HG03439 (cell line): Measurements from ENCODE around the gene MAML2.
A peak's percentile ranks its signal among the peaks of the same experiment; 100 is the strongest.
"Not testable (repeated sequence)": the region's sequence is repeated elsewhere in the genome, so short reads cannot be mapped to it uniquely, and the experiment has no call there.

Experiments used
- ATAC-seq: cut with Tn5 transposase; IDR thresholded peaks from one replicate; pipeline ENCODE4 v1.9.1; 2021; ENCODE audit warnings: mild to moderate bottlenecking, moderate library complexity; ENCODE audit not compliant: unreplicated experiment

MAML2 gene

DNA sequence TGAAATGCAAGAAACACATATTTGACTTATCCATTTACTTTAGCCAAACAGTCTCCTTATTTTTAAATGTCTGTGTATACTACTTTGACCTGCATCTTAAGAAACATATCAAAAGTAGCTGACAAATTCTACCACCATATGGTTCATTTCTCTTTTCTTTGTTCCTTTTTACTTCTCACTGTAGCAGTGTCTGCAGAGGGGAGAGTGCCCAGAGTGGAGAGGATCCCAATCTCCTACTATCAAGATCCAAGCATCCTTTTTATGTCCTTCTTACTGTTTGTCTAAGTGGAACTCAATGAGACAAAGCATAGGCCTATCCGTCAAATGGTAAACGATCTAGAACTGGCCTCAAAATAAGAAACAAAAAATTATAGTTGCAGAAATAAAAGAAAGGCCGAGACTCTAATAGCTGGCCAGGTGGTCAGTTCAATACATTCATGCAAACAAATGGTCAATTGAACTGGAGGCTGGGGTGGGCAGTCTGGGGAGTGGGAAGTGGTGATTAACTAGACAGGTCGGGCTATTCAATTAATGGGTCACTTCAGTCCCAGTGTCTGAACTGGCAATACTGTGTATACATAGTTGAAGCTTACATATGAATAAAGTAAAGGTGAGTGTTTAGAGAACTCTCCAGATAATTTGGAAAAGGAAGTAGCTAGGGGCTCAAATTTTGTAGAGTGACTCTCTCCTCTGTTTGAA lies 149.1 kb downstream of the MAML2 start:
- no peak for ATAC-seq

DNA sequence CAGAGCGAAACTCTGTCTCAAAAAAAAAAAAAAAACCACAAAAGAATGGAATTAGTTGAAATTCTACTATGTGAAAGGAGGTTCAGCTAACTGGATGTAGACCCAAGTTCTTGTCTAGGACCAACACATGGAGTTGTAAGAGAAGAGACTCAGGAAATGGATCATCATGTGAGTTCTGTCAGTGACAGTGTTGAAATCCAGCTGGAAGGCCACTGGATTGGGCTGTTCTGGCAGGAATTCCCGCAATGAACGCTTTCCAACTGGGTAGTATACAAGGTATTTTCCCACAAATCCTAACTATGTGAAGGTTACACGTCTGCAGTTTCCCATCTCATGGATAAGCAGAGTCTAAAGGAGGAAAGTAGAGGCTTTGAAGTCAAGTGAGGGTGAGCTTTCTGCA lies 151.2 kb downstream of the MAML2 start:
- no peak for ATAC-seq

DNA sequence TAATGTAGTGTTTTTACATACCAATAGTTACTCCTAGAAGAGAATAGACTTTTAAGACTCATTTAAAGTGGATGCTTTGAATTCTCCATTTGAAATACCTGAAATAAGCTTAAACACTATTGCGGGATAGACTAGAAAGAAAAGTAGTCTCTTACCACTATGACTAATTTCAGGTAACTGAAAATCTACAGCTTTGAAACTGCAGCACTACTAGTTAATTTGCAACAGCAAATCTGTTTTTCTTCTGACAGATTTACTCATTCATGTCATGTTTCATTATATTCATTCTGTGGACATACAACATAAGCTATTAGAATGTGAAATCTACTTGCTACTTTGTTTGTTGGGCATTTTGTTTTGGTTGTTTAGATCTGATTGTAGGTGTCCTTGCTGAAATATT lies 153.6 kb downstream of the MAML2 start:
- peak; percentile 43 for ATAC-seq

DNA sequence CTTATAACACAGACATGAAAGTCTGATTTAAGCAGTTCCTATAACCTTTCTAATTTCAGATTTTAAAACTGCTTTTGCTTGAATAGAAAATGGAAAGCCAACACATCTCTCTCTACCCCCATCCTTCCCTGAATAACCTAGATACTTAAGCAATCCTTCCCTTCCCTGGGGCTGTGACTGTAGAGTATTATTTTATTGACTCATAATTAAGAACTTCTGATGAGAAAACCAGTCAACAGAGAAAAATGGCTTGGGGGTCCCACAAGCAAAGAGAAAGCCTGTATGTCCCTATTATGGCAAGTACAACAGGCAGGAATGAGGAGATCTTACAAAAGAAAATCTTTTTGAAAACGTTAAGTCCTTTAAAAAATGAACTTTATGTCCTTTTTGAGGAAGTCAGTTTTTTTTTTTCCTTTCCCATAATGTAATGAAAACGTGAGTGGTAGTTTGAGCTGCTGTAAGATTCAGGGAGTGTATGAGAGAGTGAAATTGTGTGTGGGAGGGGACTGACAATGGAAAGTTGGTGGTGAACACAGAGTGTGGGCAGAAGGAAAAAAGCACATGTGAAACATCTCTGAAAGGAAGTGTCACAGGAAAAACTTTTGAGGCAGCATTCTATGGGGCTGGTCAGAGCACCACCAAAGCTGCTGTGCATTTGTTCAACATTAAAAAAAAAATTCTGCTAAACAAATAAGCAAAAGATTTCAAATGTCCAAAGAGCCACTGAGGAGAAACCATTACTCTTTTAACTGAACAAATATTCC lies 154.6 kb downstream of the MAML2 start:
- peak; percentile 53 for ATAC-seq

DNA sequence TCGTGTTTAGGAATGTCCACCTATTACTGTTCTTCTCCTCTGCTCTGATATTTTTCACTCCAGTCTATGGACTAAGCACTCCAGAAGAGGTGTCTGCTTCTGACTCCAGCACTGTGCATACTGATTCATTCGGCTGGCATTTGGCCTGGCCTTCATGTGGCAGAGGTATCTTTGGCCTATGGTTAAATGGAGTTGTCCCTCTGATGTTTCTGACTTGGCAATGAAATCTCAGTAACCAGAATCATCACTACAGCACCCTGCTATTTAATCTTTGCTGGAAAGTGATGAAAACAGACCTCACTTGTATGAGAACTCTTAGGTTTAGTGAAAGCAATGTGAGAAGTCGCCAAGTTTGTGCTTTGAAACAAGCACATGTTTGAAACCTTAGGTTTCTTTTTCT lies 155.2 kb downstream of the MAML2 start:
- no peak for ATAC-seq

DNA sequence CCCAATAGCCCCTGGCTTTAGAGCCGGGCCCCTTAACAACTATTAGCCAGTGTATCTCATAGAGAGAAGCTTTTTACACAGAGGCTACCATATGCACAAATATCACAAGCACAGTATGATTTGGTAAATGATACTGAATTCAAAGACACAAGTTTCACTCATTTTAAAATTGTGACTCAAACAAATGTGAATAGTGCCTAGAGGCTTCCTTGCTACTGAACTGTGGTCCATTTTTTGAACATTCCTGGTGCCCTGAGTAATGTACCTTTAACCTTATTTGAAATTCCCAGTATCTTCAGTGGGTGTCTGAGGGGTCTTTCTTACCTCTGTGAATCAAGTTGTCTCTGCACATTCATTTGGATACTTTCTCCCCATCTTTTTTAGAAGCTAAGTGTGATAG lies 156.2 kb downstream of the MAML2 start:
- no peak for ATAC-seq

DNA sequence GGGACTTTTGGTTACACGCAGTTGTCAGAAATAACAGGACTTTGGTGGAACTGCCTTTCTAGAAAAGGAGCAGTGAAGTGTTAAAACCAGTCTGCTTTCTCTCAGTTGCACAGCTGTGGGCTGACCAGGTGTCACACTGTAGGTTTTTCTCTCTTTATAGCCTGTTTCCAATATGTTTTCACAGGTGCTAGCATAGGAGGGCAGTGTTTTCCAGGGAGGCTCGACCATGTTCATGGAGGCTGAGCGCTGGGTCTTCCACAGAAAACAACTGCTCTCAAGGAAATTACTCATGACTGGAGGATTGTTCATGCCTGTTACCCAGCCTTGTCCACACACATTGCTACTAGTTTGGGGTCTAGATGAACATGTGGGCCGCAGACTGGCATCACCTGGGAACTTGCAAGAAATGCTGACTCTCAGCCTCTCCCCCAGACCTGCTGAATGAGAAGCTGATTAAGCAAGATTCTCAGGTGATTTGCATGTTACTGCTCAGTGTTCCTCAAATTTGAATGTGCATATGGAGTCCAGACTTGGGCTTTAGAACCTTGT lies 157.7 kb downstream of the MAML2 start:
- ATAC-seq: peak; percentile 66

DNA sequence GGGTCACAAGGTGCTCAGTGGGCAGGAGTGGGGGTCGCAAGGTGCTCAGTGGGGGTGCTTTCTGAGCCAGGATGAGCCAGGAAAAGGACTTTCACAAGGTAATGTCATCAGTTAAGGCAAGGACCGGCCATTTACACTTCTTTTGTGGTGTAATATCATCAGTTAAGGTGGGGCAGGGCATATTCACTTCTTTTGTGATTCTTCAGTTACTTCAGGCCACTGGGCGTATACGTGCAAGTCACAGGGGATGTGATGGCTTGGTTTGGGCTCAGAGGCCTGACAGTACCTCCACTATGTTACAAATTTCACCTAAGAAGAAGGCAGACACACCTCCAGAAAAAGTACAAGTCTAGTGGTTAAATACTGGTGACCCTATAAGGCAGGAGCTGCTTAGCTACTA lies 162.1 kb downstream of the MAML2 start:
- not testable (repeated sequence) for ATAC-seq

DNA sequence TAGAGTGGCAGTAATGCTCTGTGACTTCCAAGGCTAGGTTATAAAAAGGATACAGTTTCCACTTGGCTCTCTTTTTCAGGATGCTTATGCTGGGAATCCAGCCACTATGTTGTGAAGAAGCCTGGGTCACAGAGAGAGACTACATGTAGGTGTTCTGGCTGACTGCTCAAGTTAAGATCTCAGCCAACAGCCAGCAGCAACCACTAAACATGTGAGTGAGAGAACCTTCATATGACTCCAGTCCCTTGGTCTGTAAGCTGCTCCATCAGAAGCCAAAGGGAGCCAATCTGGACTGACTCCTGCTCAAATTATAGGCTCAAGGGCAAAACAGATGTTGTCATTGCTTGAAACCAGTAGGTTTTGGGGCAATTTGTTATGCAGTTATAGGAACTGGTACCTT lies 162.7 kb downstream of the MAML2 start:
- ATAC-seq: no peak

DNA sequence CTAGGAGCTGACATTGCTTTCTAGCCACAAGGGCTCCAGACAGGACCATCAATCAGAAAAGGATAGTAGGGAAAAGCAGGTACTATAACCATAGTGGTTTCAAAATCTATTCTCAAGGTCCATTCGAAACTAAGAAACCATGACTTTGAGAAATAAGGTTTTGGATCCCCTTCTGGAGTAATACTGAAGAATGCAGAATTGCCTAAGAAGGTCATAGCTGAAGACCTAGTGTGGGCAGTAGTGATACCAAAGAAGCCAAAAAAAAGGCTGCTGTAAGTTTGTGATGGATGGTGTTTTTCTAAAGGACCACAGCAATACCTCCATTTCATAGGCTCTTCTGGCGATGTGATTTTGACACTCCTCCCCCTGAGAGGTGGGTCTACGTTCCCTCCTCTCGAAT lies 163.1 kb downstream of the MAML2 start:
- ATAC-seq: no peak

DNA sequence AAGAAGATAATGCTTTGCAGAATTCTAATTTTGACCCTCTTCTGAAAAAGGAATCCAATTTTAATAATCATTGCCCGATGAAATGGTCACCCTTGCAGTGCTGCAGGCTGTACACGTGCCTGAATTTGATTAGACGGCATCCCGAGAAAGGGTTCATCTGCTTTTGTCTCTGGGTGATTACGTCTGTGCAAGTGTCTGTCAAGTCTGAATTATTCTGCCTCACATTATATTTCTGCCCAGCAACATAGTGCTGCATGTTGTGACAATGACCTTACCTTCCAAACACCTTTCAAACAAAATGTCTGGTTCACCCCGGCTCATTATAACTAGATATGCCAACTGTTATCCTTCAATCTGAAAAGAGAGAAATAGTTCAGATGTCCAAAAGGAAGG lies 164.1 kb downstream of the MAML2 start:
- no peak for ATAC-seq

DNA sequence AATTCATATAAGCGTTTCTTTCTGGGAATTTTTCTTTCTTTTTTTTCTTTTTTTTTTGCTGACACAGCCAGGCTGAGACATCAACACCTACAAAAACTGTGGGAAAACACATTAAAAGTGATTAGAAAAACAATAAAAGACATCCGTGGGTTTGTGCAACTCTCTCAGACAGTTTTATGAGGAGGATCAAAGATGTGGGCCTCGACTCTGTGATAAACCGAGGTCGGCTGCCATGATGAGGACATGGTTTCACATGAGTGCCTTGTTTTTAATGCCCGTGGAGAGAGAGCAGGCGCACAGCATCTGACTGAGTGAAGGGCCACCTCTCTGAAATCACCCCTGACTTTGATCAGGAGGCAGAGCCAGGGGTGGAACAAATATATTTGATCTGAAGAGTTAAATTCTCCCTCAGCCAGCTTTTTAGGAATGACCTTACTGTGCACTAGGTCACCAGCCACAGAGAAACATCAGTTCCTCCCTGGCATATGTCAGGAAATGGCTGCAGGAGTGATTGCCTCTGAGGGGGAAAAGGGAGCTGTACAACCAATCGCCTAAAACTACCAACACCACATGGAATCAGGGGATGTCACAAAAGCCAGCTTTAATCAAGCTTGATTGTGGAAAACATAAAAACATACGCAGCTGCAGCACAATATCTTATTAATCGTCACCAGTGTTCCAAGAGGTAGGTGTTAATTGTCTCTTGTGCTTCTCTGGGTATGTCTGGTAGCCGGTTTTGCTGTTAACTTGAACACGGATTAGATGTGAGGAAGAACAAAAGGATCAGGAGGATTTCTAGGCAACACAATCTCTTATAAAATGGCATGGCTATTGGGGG lies 164.7 kb downstream of the MAML2 start:
- no peak for ATAC-seq

DNA sequence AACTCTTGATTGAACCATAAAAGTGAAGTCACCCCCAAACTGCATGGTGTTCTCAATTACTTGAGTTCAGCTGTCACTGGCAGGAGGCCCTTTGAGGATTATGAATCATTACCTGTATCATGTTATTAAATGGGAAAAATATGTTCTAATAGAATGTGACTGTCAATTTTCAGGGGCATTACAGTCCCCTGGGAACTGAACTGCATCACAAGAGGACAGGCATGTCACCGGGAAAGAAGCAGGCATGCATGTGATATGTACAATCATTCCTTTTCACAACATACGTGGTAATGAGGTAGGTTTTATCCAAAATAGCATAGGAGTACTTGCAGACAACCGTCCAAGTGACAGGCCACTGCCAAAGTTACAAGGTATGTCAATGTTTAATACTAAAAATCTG lies 165.8 kb downstream of the MAML2 start:
- ATAC-seq: no peak

DNA sequence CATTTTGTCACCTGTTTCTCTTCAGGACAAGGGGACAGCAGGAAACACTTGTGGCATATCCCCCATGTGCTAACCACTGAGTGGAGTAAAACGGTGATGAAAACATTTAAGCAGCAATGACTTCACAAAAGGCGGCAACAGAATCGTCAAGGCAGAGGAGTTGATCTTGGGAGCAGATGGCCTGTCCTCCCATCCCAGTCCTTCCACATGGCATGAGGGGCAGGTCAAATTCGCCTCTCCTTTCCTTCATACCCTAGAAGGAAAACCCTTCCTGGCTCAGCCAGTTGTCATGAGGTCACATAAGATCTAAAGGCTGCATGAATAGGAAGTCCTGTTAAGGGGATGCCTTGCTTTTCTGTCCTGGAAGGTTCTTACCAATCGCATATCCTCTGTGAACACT lies 169.1 kb downstream of the MAML2 start:
- no peak for ATAC-seq

DNA sequence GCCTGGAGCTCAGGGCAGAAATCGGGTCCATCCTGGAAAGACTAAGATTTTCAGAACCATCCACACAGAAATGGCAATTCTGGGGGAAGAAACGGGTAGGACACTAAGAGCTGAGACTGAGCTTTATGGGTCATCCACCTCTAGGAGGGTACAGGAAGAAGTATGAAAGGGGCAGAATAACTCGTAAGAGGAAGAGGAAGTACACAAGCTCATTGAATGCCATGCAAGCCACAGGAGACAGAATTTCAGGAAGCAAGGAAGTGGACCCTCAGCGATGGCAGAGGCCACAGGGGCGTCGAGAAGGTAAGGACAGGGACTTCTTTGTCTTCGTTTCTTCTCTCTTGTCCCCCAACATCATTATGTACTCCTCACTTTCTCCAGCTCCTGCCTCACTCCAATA lies 169.6 kb downstream of the MAML2 start:
- no peak for ATAC-seq

DNA sequence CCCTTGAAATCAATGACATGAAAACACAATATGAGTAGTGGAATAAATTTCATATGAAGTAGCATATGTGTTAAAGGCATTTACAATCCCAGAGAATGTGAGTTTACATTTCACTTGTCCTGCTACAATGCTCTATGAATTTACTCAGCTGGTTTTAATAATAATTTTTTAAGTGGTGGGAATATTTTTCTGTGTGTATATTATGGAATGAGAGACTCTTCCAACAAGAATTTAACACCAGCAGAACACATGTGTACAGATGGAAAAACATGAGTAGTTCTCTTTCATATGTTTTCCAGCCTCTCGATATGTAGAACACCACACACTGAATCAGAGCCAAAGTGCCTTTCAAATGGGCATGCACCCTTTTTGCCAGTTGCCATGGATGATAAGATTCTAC lies 170.4 kb downstream of the MAML2 start:
- ATAC-seq: no peak

DNA sequence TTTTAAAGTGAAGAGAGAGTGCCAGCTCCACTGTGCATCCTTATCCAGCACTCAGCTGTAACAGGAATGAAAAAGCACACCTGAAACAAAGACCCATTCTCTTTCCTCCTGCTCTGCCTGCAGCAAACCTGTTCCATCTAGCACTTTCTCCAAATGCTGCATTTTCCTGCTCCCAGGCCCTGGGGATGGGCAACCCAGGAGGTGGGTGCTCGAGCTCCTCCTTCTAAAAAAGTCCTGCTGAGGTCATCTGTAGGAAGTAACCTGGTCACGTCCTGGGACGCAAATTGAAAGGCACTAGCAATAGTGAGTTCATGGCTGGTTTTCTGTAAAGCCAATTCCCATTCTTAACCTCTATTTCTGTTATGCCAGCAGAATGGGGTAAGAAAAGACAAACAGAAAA lies 173.7 kb downstream of the MAML2 start:
- no peak for ATAC-seq

DNA sequence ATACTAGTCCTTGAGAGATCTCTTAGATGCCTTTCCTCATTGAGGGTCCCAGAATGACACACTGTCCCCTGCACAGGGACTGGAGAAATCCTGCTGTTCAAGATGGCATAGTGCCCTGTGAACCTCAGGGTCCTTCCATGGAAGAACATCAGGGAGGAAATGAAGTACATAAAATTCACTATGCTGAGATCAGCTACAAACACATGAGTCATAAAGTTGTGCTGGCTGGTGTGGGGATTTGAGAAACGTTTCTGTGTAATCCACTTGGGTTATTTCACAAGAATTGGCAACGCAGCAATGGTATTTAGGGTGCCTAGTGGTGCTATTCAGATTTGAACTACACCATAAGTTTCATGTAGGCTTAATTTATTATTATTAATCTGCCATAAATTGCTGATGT lies 174.4 kb downstream of the MAML2 start:
- no peak for ATAC-seq

DNA sequence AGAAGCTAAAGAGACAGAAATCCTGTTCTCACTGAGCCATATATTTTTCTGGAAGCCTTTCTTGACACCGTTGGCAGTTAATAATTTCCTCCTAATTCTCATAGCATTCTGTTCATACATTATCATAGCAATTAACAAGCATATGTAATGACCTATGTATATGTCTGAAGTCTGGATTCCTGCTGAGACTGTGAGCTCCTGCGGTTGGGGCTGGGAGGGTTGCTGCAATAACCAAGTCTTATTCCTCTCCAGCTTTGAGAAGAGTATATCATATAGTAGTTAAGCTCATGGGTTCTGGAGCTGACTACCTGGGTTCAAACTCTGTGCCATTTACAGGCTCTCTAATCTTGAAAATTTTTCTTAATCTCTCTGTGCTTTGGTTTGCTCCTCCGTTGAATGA lies 175.2 kb downstream of the MAML2 start:
- ATAC-seq: no peak

DNA sequence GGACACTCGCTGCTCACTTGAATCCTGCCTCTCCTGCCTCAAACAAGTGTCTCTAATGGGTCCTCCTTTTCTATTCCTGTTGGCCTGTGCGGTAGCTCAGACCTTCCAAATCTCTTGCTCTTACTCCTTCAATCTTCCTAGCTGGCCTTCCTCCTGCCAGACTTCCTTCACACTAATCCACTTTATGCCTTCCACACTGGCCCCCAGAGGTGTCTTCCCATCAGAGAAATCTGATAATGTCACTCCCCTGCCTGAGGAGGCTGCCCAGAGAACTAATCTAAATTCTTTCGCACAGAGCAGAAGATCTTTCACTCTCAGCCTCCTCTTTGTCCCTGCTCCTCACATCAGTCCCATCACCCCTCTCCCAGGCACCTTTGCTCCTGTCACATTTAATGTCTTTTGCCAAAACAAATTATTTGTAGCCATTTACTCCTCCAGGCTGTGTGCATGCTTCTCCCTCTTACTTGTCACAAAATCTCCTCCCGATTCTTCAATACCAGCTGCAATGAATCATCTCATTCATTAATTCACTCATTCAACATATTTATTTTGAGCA lies 175.7 kb downstream of the MAML2 start:
- ATAC-seq: no peak

DNA sequence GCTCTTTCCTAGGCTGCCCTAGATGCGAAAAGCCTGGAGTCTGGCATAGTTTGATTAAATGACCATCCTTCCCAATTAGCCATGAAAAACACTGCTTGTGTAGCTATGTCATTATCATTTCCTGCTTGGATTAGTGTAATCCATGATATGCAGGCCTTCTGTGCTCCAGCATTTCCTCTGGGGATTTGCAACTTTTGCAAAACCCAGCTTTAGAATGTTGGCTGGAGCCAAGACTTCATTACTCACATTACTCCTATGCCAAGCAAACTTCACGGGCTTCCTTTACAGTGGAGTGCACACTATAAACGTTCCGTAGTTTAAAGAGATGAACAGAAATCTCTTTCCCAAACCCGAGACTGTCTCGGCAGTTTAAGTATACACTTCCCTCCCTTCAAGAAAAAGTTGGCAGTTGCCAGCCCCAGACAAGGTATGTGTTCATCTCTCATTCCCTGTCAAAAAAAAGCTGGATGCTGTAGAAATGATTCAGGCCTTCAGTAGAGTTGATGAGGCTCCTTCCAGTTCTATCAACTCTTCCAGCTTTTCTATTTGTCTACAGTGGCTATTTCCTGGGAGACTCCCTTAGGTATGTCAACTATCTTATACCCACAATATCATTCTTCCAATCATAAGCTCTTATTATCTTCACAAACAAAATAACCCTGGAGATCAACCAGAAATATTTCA lies 180.0 kb downstream of the MAML2 start:
- ATAC-seq: no peak
